B cell (primary cell): Measurements from ENCODE around the gene H1-8.

ENCODE experiments used
- CTCF ChIP-seq: fragments of 200-600 bp; IDR thresholded peaks from one replicate; pipeline ENCODE4 v1.8.0; 2022; ENCODE audit warnings: antibody characterized with exemption, mild to moderate bottlenecking
- EZH2 ChIP-seq: IDR thresholded peaks from 2 replicates; pipeline ENCODE4 v1.6.1; 2012; ENCODE audit warnings: borderline replicate concordance, low read depth, mild to moderate bottlenecking, moderate library complexity, low read length; ENCODE audit not compliant: insufficient read depth, poor library complexity, severe bottlenecking

GRCh38 chr3:129521611-129522010 lies 21.4 kb upstream of the H1-8 start:
- no peak for TF ChIP-seq CTCF
- TF ChIP-seq EZH2 = no peak
